MM.1S (cell line): Measurements from ENCODE around the gene DKK3.

Experiments used
- DNase-seq: peaks from one replicate; pipeline ENCODE4 v3.0.0-alpha.2; 2015
- H2AFZ ChIP-seq: fragments of 300-600 bp; sonication (generic); 2 replicates; pipeline ENCODE4 v1.6.0; 2016; ENCODE audit warnings: antibody characterized with exemption, low read length
- H3F3A ChIP-seq: fragments of 300-600 bp; sonication (generic); 2 replicates; pipeline ENCODE4 v1.6.1; 2016; ENCODE audit warnings: mild to moderate bottlenecking, antibody characterized with exemption, low read length, moderate library complexity, mixed read lengths; ENCODE audit not compliant: insufficient read depth
- H3K27ac ChIP-seq: fragments of 300-600 bp; sonication (generic); 2 replicates; pipeline ENCODE4 v1.5.1; 2016; ENCODE audit warnings: mild to moderate bottlenecking, low read length
- H3K27me3 ChIP-seq: fragments of 300-600 bp; sonication (generic); replicated peaks from 2 replicates; pipeline ENCODE4 v1.6.0; 2016; ENCODE audit warnings: low read length; ENCODE audit not compliant: insufficient read depth
- H3K36me3 ChIP-seq: fragments of 300-600 bp; sonication (generic); replicated peaks from 2 replicates; pipeline ENCODE4 v1.6.1; 2016; ENCODE audit warnings: mild to moderate bottlenecking, low read length, mixed read lengths; ENCODE audit not compliant: insufficient read depth
- H3K4me1 ChIP-seq: fragments of 300-600 bp; sonication (generic); 2 replicates; pipeline ENCODE4 v1.6.1; 2016; ENCODE audit warnings: low read length, mixed read lengths
- H3K4me2 ChIP-seq: fragments of 300-600 bp; sonication (generic); 2 replicates; pipeline ENCODE4 v1.6.0; 2016; ENCODE audit warnings: low read depth, low read length
- H3K4me3 ChIP-seq: fragments of 300-600 bp; sonication (generic); 2 replicates; pipeline ENCODE4 v1.5.1; 2016; ENCODE audit warnings: low read length, mixed read lengths
- H3K79me2 ChIP-seq: fragments of 300-600 bp; sonication (generic); 2 replicates; pipeline ENCODE4 v1.6.1; 2016; ENCODE audit warnings: mixed run types, low read length, mixed read lengths
- H3K9ac ChIP-seq: fragments of 300-600 bp; sonication (generic); 2 replicates; pipeline ENCODE4 v1.6.1; 2016; ENCODE audit warnings: low read length, mixed read lengths
- H3K9me2 ChIP-seq: fragments of 300-600 bp; sonication (generic); replicated peaks from 2 replicates; pipeline ENCODE4 v1.6.1; 2016; ENCODE audit warnings: mild to moderate bottlenecking, low read length, mixed read lengths; ENCODE audit not compliant: insufficient read depth
- H3K9me3 ChIP-seq: fragments of 300-600 bp; sonication (generic); replicated peaks from 2 replicates; pipeline ENCODE4 v1.6.1; 2016; ENCODE audit warnings: mild to moderate bottlenecking, low read length, mixed read lengths; ENCODE audit not compliant: insufficient read depth
- H4K20me1 ChIP-seq: fragments of 300-600 bp; sonication (generic); 2 replicates; pipeline ENCODE4 v1.6.1; 2016; ENCODE audit warnings: mild to moderate bottlenecking, low read length, moderate library complexity, mixed read lengths; ENCODE audit not compliant: insufficient read depth
- CTCF ChIP-seq: fragments of 300-600 bp; sonication (generic); IDR thresholded peaks from 2 replicates; pipeline ENCODE4 v1.5.1; 2016; ENCODE audit warnings: antibody characterized with exemption, low read length, mixed read lengths
- EZH2 ChIP-seq: fragments of 300-600 bp; sonication (generic); optimal IDR thresholded peaks from 2 replicates; pipeline ENCODE3; 2017; ENCODE audit warnings: low read depth, mild to moderate bottlenecking, antibody characterized with exemption, low read length, mixed read lengths
- EZH2phosphoT487 ChIP-seq: fragments of 300-600 bp; sonication (generic); IDR thresholded peaks from 2 replicates; pipeline ENCODE4 v1.6.1; 2018; ENCODE audit warnings: antibody characterized with exemption, low read length

Gene DKK3

GRCh38 chr11:11978098-11978637, 30.3 kb downstream of the DKK3 start:
- Histone ChIP-seq H3K9ac (no peak overlapping the region), H4K20me1 (no peaks in the 10 kb centered on the region), H3K27me3 (no peaks in the 10 kb centered on the region), H3K9me3 (no peaks in the 10 kb centered on the region), H3K79me2 (no peaks in the 10 kb centered on the region), H3K4me2 (no peak overlapping the region), H2AFZ (no peak overlapping the region), H3K27ac (no peak overlapping the region), H3K4me3 (no peak overlapping the region), H3K9me2 (no peaks in the 10 kb centered on the region), H3K4me1 (no peaks in the 10 kb centered on the region), H3F3A (no peaks in the 10 kb centered on the region), H3K36me3 (no peaks in the 10 kb centered on the region)
- TF ChIP-seq EZH2 (no peak), EZH2phosphoT487 (no peak), CTCF (no peak)
- DNase-seq, result no peak

GRCh38 chr11:11977206-11977938, 31.1 kb downstream of the DKK3 start:
- no peak overlapping the region for H3K4me3 ChIP-seq

GRCh38 chr11:11976481-11977127, 31.8 kb downstream of the DKK3 start:
- no peak overlapping the region for H2AFZ ChIP-seq
- no peaks in the 10 kb centered on the region for H3K27me3 ChIP-seq
- TF ChIP-seq CTCF, result no peak
- TF ChIP-seq EZH2, result no peak
- no peak for TF ChIP-seq EZH2phosphoT487
- no peaks in the 10 kb centered on the region for H4K20me1 ChIP-seq
- no peaks in the 10 kb centered on the region for H3K9me2 ChIP-seq
- DNase-seq, result no peak
- H3F3A ChIP-seq, result no peaks in the 10 kb centered on the region
- no peaks in the 10 kb centered on the region for H3K79me2 ChIP-seq
- no peak overlapping the region for H3K27ac ChIP-seq
- H3K36me3 ChIP-seq, result no peaks in the 10 kb centered on the region
- no peak overlapping the region for H3K9ac ChIP-seq
- H3K4me2 ChIP-seq, result no peak overlapping the region
- H3K4me3 ChIP-seq, result no peak overlapping the region
- no peaks in the 10 kb centered on the region for H3K4me1 ChIP-seq
- H3K9me3 ChIP-seq, result no peaks in the 10 kb centered on the region

More at GRCh38 chr11:11977206-11977938, 31.1 kb downstream of the DKK3 start:
- H2AFZ ChIP-seq, result no peak overlapping the region
- no peaks in the 10 kb centered on the region for H3K4me1 ChIP-seq
- H4K20me1 ChIP-seq, result no peaks in the 10 kb centered on the region
- DNase-seq, result no peak
- H3K27me3 ChIP-seq, result no peaks in the 10 kb centered on the region
- no peaks in the 10 kb centered on the region for H3F3A ChIP-seq
- H3K79me2 ChIP-seq, result no peaks in the 10 kb centered on the region
- H3K27ac ChIP-seq, result no peak overlapping the region
- no peaks in the 10 kb centered on the region for H3K36me3 ChIP-seq
- H3K9me3 ChIP-seq, result no peaks in the 10 kb centered on the region
- TF ChIP-seq EZH2, result no peak
- no peak for TF ChIP-seq CTCF
- no peak for TF ChIP-seq EZH2phosphoT487
- no peaks in the 10 kb centered on the region for H3K9me2 ChIP-seq
- no peak overlapping the region for H3K9ac ChIP-seq
- no peak overlapping the region for H3K4me2 ChIP-seq
